GM19372 (cell line): ENCODE measurements around the gene CD99L2.

Source experiments
- ATAC-seq: cut with Tn5 transposase; IDR thresholded peaks from one replicate; pipeline ENCODE4 v1.9.1; 2021; ENCODE audit warnings: mild to moderate bottlenecking, low read depth, moderate library complexity; ENCODE audit not compliant: unreplicated experiment

CD99L2 gene

GRCh38 chrX:150767045-150767395 is 131.4 kb downstream of the CD99L2 start:
- no peak for ATAC-seq

GRCh38 chrX:150766351-150767044 is 132.0 kb downstream of the CD99L2 start:
- no peak for ATAC-seq

- ATAC-seq, result no peak
Measured at GRCh38 chrX:150765782-150766350, 132.6 kb downstream of the CD99L2 start.

GRCh38 chrX:150765237-150765636 is 133.2 kb downstream of the CD99L2 start:
- no peak for ATAC-seq

- no peak for ATAC-seq
Measured at GRCh38 chrX:150763810-150764209, 134.7 kb downstream of the CD99L2 start.

- no peak for ATAC-seq
Measured at GRCh38 chrX:150763303-150763797, 135.1 kb downstream of the CD99L2 start.

GRCh38 chrX:150762258-150763165 is 136.0 kb downstream of the CD99L2 start:
- ATAC-seq, result no peak

GRCh38 chrX:150761819-150762216 is 136.7 kb downstream of the CD99L2 start:
- ATAC-seq, result no peak

- ATAC-seq, result no peak
Measured at GRCh38 chrX:150761176-150761818, 137.2 kb downstream of the CD99L2 start.

GRCh38 chrX:150759568-150760416 is 138.7 kb downstream of the CD99L2 start:
- ATAC-seq, result no peak

- ATAC-seq, result no peak
Measured at GRCh38 chrX:150757371-150757770, 141.1 kb downstream of the CD99L2 start.

GRCh38 chrX:150753968-150754367 is 144.5 kb downstream of the CD99L2 start:
- ATAC-seq, result no peak

- no peak for ATAC-seq
Measured at GRCh38 chrX:150753357-150753756, 145.1 kb downstream of the CD99L2 start.

GRCh38 chrX:150752124-150752523 is 146.3 kb downstream of the CD99L2 start:
- no peak for ATAC-seq

- ATAC-seq, result no peak
Measured at GRCh38 chrX:150736475-150736874, 162.0 kb downstream of the CD99L2 start.

GRCh38 chrX:150731795-150732194 is 166.7 kb downstream of the CD99L2 start:
- no peak for ATAC-seq

- ATAC-seq, result no peak
Measured at GRCh38 chrX:150730719-150731118, 167.7 kb downstream of the CD99L2 start.

- no peak for ATAC-seq
Measured at GRCh38 chrX:150729956-150730355, 168.5 kb downstream of the CD99L2 start.

GRCh38 chrX:150719621-150720020 is 178.8 kb downstream of the CD99L2 start:
- ATAC-seq, result no peak
